Measurements from ENCODE around the gene HDDC2.

The HDDC2 gene

GRCh38 chr6:125325586-125325985, 23.8 kb upstream of the HDDC2 start:
- Histone ChIP-seq H3K4me3 (ENCODE audit: low read depth in 1 of 2, low read length in 1 of 2) (no peak overlapping the region), H3K4me1 (ENCODE audit: control insufficient read depth in 1 of 2, insufficient read depth in 1 of 2, low read depth in 1 of 2, low read length in 1 of 2) (no peaks in the 10 kb centered on the region), H3K36me3 (no peaks in the 10 kb centered on the region), H3K27me3 (peaks cover 76% of the 10 kb centered on the region), H3K9me3 (no peaks in the 10 kb centered on the region), H3K27ac (no peak overlapping the region)
- no peak for TF ChIP-seq CTCF (IDR thresholded peaks at IDR 0.05)

GRCh38 chr6:125323376-125323775, 21.6 kb upstream of the HDDC2 start:
- H3K9me3 ChIP-seq, result no peaks in the 10 kb centered on the region
- no peak overlapping the region for H3K27ac ChIP-seq
- no peaks in the 10 kb centered on the region for H3K36me3 ChIP-seq
- no peak overlapping the region for H3K4me3 ChIP-seq (ENCODE audit: low read depth in 1 of 2, low read length in 1 of 2)
- peaks cover 56% of the 10 kb centered on the region for H3K27me3 ChIP-seq
- no peak for TF ChIP-seq CTCF (IDR thresholded peaks at IDR 0.05)
- H3K4me1 ChIP-seq (ENCODE audit: control insufficient read depth in 1 of 2, insufficient read depth in 1 of 2, low read depth in 1 of 2, low read length in 1 of 2), result no peaks in the 10 kb centered on the region

- no peak overlapping the region for H3K27ac ChIP-seq
These were observed 14.9 kb upstream of the HDDC2 start for GRCh38 chr6:125316621-125317020.

GRCh38 chr6:125315548-125315947, 13.8 kb upstream of the HDDC2 start:
- no peak for TF ChIP-seq CTCF (IDR thresholded peaks at IDR 0.05)
- H3K9me3 ChIP-seq, result no peaks in the 10 kb centered on the region
- H3K36me3 ChIP-seq, result no peaks in the 10 kb centered on the region
- no peaks in the 10 kb centered on the region for H3K4me1 ChIP-seq (ENCODE audit: control insufficient read depth in 1 of 2, insufficient read depth in 1 of 2, low read depth in 1 of 2, low read length in 1 of 2)
- H3K27me3 ChIP-seq, result peaks cover 69% of the 10 kb centered on the region
- no peak overlapping the region for H3K27ac ChIP-seq
- no peak overlapping the region for H3K4me3 ChIP-seq (ENCODE audit: low read depth in 1 of 2, low read length in 1 of 2)

More at GRCh38 chr6:125316621-125317020, 14.9 kb upstream of the HDDC2 start:
- no peak for TF ChIP-seq CTCF (IDR thresholded peaks at IDR 0.05)
- no peaks in the 10 kb centered on the region for H3K36me3 ChIP-seq
- H3K4me1 ChIP-seq (ENCODE audit: control insufficient read depth in 1 of 2, insufficient read depth in 1 of 2, low read depth in 1 of 2, low read length in 1 of 2), result no peaks in the 10 kb centered on the region
- H3K4me3 ChIP-seq (ENCODE audit: low read depth in 1 of 2, low read length in 1 of 2), result no peak overlapping the region
- H3K27me3 ChIP-seq, result peaks cover 60% of the 10 kb centered on the region
- no peaks in the 10 kb centered on the region for H3K9me3 ChIP-seq

- no peak for TF ChIP-seq CTCF (IDR thresholded peaks at IDR 0.05)
- Histone ChIP-seq H3K36me3 (no peaks in the 10 kb centered on the region), H3K4me3 (ENCODE audit: low read depth in 1 of 2, low read length in 1 of 2) (no peak overlapping the region), H3K4me1 (ENCODE audit: control insufficient read depth in 1 of 2, insufficient read depth in 1 of 2, low read depth in 1 of 2, low read length in 1 of 2) (no peaks in the 10 kb centered on the region), H3K27ac (no peak overlapping the region), H3K27me3 (peaks cover 69% of the 10 kb centered on the region), H3K9me3 (no peaks in the 10 kb centered on the region)
These were observed 12.3 kb upstream of the HDDC2 start for GRCh38 chr6:125314009-125314581.

- H3K36me3 ChIP-seq, result no peaks in the 10 kb centered on the region
- no peak for TF ChIP-seq CTCF (IDR thresholded peaks at IDR 0.05)
- no peak overlapping the region for H3K27ac ChIP-seq
- H3K27me3 ChIP-seq, result peaks cover 62% of the 10 kb centered on the region
- no peaks in the 10 kb centered on the region for H3K4me1 ChIP-seq (ENCODE audit: control insufficient read depth in 1 of 2, insufficient read depth in 1 of 2, low read depth in 1 of 2, low read length in 1 of 2)
- no peaks in the 10 kb centered on the region for H3K9me3 ChIP-seq
- H3K4me3 ChIP-seq (ENCODE audit: low read depth in 1 of 2, low read length in 1 of 2), result no peak overlapping the region
These were observed 11.2 kb upstream of the HDDC2 start for GRCh38 chr6:125312950-125313349.
